ENCODE data around the gene PEX11A.
A peak's percentile ranks its signal among the peaks of the same experiment; 100 is the strongest.

Gene PEX11A

DNA sequence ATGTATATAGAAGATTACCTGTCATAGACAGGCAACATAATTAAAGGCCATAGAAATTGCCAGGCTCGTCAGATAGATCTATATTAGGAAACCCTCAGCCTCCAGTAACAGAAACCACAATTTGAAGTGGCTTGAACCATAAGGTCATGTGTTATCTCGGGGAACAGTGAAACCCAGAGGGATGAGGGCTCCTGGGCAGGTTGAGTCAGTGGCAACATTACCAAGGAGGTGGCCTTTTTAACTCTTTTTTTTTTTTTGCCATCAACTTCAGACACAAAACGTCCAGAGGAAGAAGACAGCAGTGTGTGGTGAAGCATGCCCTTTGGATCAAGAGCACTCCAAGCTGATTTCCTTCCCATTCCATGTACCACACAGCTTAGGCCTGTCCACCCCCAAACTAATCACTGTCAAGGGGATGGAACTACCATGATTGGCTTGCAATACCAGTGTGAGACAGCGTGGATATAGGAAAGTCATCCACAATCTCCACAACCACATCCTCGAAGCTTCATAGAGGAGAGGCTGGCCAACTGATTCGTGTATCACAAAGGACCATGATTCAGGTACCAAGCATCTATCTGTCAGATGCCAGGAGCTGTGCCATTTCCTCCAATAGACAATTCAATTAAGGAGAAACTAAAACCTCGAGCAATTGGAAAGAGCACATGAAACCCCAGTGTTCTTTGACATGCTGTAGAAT, 34.3 kb downstream of the PEX11A start:
- no peak for DNase-seq (ENCODE audit: low read depth, low spot score)

DNA sequence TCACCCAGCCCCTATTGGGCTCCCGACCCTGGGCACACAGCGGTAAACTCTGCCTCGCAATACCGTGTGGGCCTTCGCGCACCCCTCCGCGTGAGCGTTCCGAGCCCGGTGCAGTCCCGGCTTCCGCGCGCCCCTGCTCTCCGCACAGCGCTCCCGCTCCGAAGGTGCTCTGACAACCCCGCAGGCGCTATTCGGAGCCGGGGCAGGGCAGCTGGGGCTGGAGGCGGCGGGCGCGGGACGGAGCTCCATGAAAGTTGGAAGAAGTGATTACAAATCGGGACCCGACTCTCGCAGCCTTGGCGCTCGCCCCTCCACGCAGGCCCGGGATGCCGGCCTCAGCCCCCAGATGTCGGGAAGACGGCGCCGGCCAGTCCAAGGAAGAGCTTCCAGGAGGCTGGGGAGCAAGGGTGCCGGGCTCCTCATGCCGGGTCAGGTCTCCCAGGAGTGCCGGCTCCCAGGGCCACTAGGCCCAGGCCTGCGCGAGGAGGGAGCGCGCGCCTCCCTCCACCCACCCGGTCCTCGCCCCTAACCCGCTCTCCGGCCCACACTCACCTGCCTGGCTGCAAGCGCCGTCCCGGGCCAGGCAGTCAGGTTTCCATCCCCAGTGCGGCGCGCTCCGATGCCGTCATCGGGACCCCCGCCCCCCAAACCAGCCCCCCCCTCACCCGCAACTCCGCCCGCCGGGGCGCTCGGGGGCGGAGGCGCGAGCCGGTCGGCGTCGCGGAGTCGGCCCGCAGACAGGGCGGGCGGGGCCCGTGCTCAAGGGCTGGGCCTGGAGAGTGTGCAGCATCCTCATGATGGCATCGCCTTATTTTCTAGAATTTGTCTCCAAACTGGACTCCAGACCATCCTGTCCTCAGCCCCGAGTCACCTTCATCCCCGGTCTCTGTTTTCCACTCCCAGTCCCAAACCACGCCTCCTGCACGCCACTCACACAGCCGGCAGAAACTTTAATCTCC, 35.4 kb downstream of the PEX11A start, which contains the start of gene KIF7:
Gene KIF7 (minus strand): TSS at position 621 of the 959 bp plus-strand sequence. CDS start 2,537 bp downstream, outside the sequence.
- DNase-seq (ENCODE audit: low read depth, low spot score), result no peak

DNA sequence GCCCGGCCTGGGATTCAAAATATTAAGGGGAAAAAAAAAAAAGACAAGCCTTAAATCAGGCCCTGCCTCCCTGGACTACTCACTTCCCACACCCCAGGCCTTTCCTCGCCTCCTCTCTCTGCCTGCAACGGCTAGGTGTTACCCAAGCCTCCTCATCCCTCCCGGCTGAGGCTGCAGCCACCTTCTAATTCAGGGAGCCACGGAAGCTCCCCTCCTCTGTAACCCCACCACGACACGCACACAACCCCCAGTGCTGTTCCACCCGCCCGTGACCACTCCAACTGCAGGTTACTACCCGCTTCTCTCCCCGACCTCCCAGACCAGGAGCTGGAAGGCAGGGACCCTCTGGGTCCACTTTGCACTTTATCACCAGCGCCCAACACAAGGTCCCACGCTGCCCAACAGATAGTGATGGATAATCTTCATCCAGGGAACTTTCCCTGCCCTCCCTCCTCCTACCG, 36.2 kb downstream of the PEX11A start:
- no peak for DNase-seq (ENCODE audit: low read depth, low spot score)

- no peak for DNase-seq (ENCODE audit: low read depth, low spot score)
These were observed 37.0 kb downstream of the PEX11A start for GRCh38 chr15:89653578-89653977.

GRCh38 chr15:89652666-89653065, 37.9 kb downstream of the PEX11A start:
- DNase-seq (ENCODE audit: low read depth, low spot score), result no peak

DNA sequence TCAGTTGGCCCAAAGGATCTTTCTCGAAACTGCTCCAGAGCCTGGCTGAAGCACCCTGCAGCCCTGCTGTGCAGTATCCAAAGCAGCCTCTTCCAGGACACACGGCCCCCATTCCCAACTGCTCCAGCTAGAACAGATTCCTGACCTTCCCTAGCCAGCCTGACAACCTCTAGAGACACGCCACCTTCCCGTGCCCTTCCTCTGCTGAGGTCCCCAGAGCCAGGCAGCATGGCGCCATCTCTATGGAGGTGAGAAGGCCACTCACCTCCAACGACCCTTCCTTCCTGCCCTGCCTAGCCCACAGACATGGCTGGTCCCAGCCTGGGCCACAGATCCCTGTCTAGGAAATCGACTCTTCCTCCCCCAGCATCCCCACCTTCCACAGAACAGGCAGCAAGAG, 38.4 kb downstream of the PEX11A start:
- no peak for DNase-seq (ENCODE audit: low read depth, low spot score)

GRCh38 chr15:89649716-89650115, 40.8 kb downstream of the PEX11A start:
- DNase-seq (ENCODE audit: low read depth, low spot score), result no peak

GRCh38 chr15:89649013-89649625, 41.4 kb downstream of the PEX11A start:
- DNase-seq (ENCODE audit: low read depth, low spot score), result no peak

DNA sequence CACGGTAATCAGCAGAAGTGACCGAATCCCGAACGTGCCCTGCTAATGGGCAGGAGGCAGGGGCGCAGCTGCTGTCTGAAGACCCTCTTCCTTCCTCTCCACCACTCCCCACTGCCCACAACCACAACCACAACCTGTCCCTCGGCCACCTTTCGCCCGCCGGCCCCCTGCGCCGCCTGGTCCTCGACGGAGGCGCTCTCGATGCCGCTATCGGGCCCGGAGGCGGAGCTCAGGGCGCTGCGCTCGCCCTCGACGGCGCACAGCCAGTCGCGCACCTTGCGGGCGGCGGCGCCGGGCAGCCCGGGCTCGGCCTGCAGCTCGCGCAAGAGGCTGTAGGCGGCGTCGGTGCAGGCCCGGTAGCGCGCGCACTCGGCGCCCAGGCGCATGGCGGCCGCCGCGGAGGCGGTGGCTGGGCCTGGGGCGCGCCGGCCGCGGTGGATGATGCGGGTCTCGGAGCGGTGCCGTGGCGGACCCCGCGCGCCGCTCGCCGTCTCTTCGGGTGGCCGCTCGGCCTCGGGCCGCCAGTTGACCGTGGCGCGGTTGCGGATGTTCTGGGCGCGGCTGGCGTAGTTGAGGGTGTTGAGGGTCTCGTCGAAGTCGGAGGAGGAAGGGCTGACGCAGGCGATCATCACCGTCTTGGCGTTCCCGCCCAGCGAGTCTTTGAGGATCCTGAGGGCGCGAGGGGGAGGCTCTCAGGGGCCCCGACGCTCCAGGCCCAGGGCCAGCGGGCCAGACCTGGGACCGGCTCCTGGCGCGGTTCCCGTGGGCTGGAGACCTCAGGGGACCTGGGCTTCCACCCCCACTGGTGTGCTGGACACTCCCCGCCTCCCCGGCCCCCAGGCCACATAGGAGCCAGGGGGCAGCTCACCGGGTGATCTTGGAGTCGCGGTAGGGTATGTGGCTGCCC, 42.2 kb downstream of the PEX11A start:
- no peak for DNase-seq (ENCODE audit: low read depth, low spot score)

DNA sequence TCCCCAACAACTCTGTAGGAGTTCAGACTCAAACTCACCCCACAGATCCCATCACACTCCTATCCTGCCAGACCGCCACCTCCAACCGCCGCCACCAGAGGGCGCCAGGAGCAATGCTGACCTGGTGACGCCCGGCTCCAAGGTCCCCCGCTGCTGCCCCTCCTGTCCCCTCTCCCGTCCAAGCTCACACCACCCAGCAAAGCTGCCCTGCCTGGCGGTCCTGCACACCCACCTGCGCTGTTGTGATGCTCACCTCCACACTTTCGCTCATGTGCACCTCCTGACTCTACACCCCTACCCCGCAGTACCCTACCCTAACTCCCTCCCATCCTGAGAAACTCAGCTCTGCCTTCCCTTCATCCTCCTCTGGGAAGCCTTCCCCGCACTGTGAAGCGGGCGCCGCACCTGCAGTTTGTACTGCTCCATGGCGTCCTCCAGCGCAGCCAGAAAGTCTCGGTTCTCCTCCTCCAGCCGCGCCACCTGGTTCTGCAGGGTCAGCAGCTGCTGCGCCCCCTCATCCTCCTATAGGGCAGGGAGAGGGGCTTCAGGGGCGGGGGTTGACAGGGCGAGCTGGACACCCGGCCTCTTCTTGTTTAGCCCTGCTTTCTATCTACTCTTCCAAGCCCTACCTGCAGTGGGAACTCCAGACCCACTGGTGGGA, 43.2 kb downstream of the PEX11A start:
- peak; percentile 15 for DNase-seq (ENCODE audit: low read depth, low spot score)

DNA sequence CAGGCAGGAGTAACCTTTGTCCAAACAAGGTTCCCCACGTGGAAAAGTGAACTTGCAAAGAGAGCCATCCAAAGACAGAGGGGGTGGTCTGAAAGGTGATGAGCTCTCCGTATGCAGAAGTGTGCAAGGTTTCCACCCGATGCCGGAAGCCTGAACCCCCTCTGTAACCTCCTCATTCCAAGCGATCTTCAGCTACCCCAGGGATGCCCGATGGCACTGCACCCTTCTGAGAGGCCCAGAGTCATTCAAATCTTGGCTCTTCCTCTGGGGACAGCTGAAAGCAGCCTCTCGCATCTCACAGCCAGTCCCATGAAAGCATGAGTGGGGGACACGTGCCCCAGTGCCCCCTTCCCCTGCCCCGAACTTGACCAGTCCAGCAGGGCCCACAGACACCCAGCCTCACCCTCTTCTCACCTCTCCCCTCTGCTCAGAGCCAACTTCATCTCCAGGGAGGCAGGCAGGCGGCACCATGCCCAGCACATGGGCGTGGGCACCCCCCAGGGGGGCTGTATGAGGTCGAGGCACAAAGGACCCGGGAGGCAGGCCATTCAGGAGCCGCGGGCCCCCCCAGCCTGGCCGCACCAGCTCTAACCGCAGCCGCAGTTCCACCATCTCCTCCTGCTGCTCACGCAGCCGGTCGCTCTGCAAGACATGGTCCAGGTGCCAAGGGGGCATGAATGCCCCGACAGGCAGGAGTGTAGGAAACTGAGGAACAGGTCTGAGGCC, 44.0 kb downstream of the PEX11A start:
- DNase-seq (ENCODE audit: low read depth, low spot score), result no peak

- no peak for DNase-seq (ENCODE audit: low read depth, low spot score)
These were observed 44.9 kb downstream of the PEX11A start for GRCh38 chr15:89645680-89646079.

- DNase-seq (ENCODE audit: low read depth, low spot score), result no peak
These were observed 48.4 kb downstream of the PEX11A start for GRCh38 chr15:89642106-89642505.

DNA sequence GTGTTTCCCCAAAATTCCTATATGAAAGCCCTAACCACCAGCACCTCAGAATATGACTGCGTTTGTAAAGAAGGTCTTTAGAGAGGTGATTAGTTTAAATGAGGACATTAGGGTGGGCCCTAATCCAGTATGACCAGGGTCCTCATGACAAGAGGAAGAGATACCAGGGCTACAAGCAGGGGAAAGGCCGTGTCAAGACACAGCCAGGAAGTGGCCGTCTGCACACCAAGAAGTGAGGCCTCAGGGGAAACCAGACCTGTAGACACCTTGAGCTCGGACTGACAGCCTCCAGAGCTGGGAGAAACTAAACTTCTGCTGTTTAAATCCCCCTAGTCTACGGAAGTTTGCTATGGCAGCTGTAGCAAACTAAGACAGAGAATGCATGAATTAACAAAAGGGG, 49.5 kb downstream of the PEX11A start:
- DNase-seq (ENCODE audit: low read depth, low spot score), result no peak

- no peak for DNase-seq (ENCODE audit: low read depth, low spot score)
These were observed 50.3 kb downstream of the PEX11A start for GRCh38 chr15:89640245-89640644.

- no peak for DNase-seq (ENCODE audit: low read depth, low spot score)
These were observed 57.0 kb downstream of the PEX11A start for GRCh38 chr15:89633585-89633984.

DNA sequence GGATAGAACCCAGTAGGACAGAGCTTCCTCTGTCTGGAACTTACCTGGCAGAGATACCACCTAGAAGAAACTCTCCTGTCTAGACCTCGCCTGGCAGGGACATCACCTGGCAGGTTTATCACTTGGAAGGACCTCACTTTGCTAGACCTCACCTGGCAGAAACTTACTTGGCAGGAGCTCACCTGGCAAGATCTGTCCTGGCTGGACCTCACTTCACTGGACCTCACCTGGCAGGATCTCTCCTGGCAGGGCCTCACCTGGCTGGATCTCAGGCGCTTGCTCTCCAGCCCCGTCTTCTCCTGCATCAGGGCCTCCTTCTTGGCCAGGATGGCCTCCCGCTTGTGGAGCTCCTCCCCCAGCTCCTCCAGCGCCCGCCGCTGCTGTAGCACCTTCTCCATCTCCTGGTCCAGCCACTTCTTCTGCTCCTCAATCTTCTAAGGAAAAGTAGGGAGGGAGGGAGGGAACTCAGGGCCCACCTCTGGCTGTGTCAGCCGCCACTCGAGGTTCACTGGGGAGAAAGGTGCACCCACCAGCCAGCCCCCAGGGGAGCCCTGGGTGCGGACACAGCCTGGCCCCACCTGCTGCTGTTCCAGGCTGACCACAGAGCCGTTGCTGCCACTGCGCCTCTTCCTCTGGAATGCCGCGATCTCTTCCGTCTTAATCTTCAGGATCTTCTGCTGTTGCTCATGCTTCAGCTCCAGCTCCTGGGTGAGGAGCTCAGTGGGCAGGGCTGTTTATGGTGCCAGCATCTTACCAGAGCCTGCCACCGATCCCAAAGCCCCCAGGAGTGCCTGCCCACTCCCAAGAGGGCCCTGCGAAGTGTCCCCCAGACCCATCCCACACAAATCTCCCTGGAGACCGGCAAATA, 57.8 kb downstream of the PEX11A start:
- no peak for DNase-seq (ENCODE audit: low read depth, low spot score)

- no peak for DNase-seq (ENCODE audit: low read depth, low spot score)
These were observed 58.7 kb downstream of the PEX11A start for GRCh38 chr15:89631902-89632264.

Data from activated naive CD8-positive, alpha-beta T cell treated with anti-CD3 and anti-CD28 coated beads, Interleukin-2, amount 50 U/mL, for 16 hours (primary cell).